ENCODE results near the gene VKORC1. TPM values are rescaled to one million over a fixed set of nuclear protein-coding genes. Genes with fewer than 3 reads are reported as not detected.

VKORC1 gene
- total and polyA plus RNA-seq, 2 of the 8 experiments (the other 6 are each of a cell fraction or from before 2014, with no cell fraction given): 84.1 to 483 TPM

DNA sequence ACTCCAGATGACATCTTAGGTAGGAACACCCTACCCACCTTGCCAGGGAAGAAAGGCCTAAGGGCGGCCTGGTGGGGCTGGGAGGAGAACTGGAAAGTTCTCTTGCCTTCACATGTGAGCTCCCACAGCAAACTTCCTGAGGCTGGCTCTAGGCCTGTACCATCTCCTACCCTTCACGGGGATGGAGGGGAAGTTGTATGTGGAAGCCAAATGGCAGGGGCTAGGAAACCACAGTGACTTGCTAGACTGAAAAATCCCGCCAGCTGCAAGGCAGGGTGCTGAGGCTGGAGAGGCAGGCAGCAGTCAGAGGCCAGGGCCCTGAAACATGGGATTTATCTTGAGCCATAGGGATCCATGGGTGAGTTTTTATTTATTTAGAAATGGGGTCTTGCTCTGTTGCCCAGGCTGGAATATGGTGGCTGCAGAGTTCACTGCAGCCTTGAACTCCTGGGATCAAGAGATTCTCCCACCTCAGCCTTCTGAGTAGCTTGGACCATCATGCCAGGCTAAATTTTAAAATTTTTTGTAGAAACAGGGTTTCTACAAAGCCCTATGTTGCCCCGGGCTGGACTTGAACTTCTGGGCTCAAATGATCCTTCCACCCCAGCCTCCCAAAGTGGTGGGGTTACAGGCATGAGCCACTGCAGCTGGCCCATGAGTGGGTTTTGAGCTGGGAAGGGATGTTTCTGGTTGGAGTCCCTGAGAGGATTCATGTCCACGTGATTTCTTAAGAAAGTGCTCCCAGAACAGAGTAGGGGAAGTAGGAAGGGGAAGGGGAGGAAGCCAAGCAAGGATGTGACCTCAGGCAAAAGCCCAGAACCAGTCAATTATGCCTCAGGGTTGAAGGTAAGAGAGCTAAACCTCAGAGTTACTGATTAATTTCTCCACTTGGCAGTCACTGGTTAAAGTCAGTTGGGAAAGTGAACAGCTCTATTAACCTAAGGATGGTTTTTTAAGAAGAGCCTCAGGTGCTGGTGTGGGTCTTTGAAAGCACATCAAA, 18.8 kb upstream of the VKORC1 start:
- ChIA-PET POLR2A (ENCODE audit: partially characterized antibody) (interaction anchor here (0.6 to 29.9 kb wide), 8 partner anchors 12 to 89 kb away, joined by 3 to 713 read pairs (median 5); partner anchors contain the start of genes PRSS36, PRSS8 and PYCARD), CTCF (ENCODE audit: partially characterized antibody) (interaction anchor here (0.6 to 1.3 kb wide), 5 partner anchors 14 to 130 kb away, joined by 3 to 4 read pairs (median 3); partner anchors contain the start of gene HSD3B7)
- H3K56ac ChIP-seq (replicated peaks; ENCODE audit: insufficient read length, low read depth, low read length): no peak overlapping the region
- H3K36me3 ChIP-seq (ENCODE audit: control insufficient read depth in 2 of 4, insufficient read depth in 4 of 4, low read length in 3 of 4): peaks cover 2 to 18% (median 12%) of the 10 kb centered on the region in 4 experiments; a peak in 5 of 8 replicates
- 84% methylated on average over 5 of the region's 5 CpGs; no CpG with 5 or more reads in 1 of the 2 experiments for WGBS, 2 experiments (ENCODE audit: extremely low coverage in 1 of 2, insufficient coverage in 1 of 2, insufficient read length in 1 of 2, insufficient replicate concordance in 2 of 2, low coverage in 1 of 2, low lambda C conversion rate in 2 of 2, missing lambda C conversion rate in 1 of 2)
- no peaks in the 10 kb centered on the region for H3K27me3 ChIP-seq (replicated peaks in 1 of 4; ENCODE audit: control insufficient read depth in 3 of 4, extremely low read depth in 1 of 4, insufficient read depth in 3 of 4, low read length in 3 of 4)
- H3K9me3 ChIP-seq (ENCODE audit: insufficient read depth in 2 of 2, low read depth in 1 of 2, low read length in 1 of 2): no peaks in the 10 kb centered on the region
- TF ChIP-seq HDAC2 (IDR thresholded peaks at IDR 0.05; ENCODE audit: borderline replicate concordance in 1 of 2, low read depth in 2 of 2, low read length in 2 of 2): no peak
- no peak overlapping the region for H2BK12ac ChIP-seq (ENCODE audit: low read depth, low read length)
- H3K14ac ChIP-seq (ENCODE audit: insufficient read length): no peak overlapping the region
- H3K4me3 ChIP-seq (ENCODE audit: extremely low read depth in 1 of 4, insufficient read depth in 2 of 4, low read depth in 3 of 4, low read length in 4 of 4): no peak overlapping the region
- H3K9ac ChIP-seq (replicated peaks in 1 of 4; ENCODE audit: extremely low read depth in 1 of 4, low read depth in 3 of 4, low read length in 3 of 4): no peak overlapping the region
- H3K23ac ChIP-seq (ENCODE audit: insufficient read length): no peak overlapping the region
- H2AFZ ChIP-seq (ENCODE audit: low read length): no peak overlapping the region
- no peak overlapping the region for H4K8ac ChIP-seq (ENCODE audit: extremely low read depth, insufficient read depth, low read length)
- H4K91ac ChIP-seq (replicated peaks; ENCODE audit: insufficient read length, low read length): no peak overlapping the region
- H2BK5ac ChIP-seq (ENCODE audit: low read depth, low read length): no peak overlapping the region
- peaks cover 5% of the 10 kb centered on the region for H3K79me1 ChIP-seq (ENCODE audit: low read depth, low read length)
- H2BK15ac ChIP-seq (ENCODE audit: low read length): no peak overlapping the region
- H2BK20ac ChIP-seq (ENCODE audit: low read length): no peak overlapping the region
- H4K20me1 ChIP-seq (replicated peaks in 1 of 2; ENCODE audit: control insufficient read depth in 1 of 2, insufficient read depth in 2 of 2, low read length in 2 of 2): peaks cover 0 to 3% of the 10 kb centered on the region in 2 experiments
- DNase-seq (ENCODE audit: low read depth in 1 of 2, low spot score in 2 of 2) (no peak), FAIRE-seq (no peak)
- H2BK120ac ChIP-seq (replicated peaks; ENCODE audit: low read depth, low read length): no peak overlapping the region
- H3K4me1 ChIP-seq (replicated peaks in 1 of 4; ENCODE audit: control insufficient read depth in 3 of 4, insufficient read depth in 4 of 4, low read length in 3 of 4): peaks cover 0 to 4% (median 2%) of the 10 kb centered on the region in 4 experiments; a peak in 2 of 7 replicates
- H3K18ac ChIP-seq (ENCODE audit: extremely low read depth, low read length): no peak overlapping the region
- H3K79me2 ChIP-seq (ENCODE audit: control insufficient read depth in 1 of 2, insufficient read depth in 2 of 2, low read length in 2 of 2): peaks cover under 1 to 6% of the 10 kb centered on the region in 2 experiments; a peak in 3 of 4 replicates
- H3K4ac ChIP-seq (replicated peaks; ENCODE audit: insufficient read length, low read depth, low read length): no peak overlapping the region
- no peak overlapping the region for H3K27ac ChIP-seq (ENCODE audit: low read depth, low read length)
- no peak overlapping the region for H2AK5ac ChIP-seq (ENCODE audit: low read depth, low read length)
- H3K23me2 ChIP-seq (ENCODE audit: low read depth, low read length): peaks cover 10% of the 10 kb centered on the region
- H4K5ac ChIP-seq (ENCODE audit: insufficient read length, low read depth, low read length): no peak overlapping the region
- no peak overlapping the region for H3K4me2 ChIP-seq (ENCODE audit: insufficient read depth in 1 of 2, low read depth in 2 of 2, low read length in 2 of 2)
